Activated T-cell treated with anti-CD3 and anti-CD28 coated beads, Interleukin-2, amount 50 U/mL, for 72 hours (primary cell): Measurements from ENCODE around the gene REP15. TPM values are rescaled to one million over a fixed set of nuclear protein-coding genes. Genes with fewer than 3 reads are reported as not detected.
"Not testable (repeated sequence)": the region's sequence is repeated elsewhere in the genome, so short reads cannot be mapped to it uniquely, and the experiment has no call there.

Experiments
- ATAC-seq, 2 donors: fragments of 150-1000 bp; cut with Tn5 transposase; replicated peaks in 1 of 2; 2 replicates each; pipeline ENCODE4 v1.10.0; 2021; ENCODE audit warnings: moderate library complexity in 2 of 2, mild to moderate bottlenecking in 1 of 2
- DNase-seq, 2 donors: peaks; one replicate each; pipeline ENCODE4 v3.0.0; 2021 to 2022; ENCODE audit warnings: mixed read lengths in 1 of 2
- H3K27ac Mint-ChIP-seq: one replicate; pipeline ENCODE4 v1.8.0; 2022; ENCODE audit warnings: mild to moderate bottlenecking, moderate library complexity, mixed read lengths
- H3K27me3 Mint-ChIP-seq: one replicate; pipeline ENCODE4 v1.8.0; 2022; ENCODE audit warnings: low read depth, mixed read lengths
- H3K36me3 Mint-ChIP-seq, 2 donors: one replicate each; pipeline ENCODE4 v1.8.0; 2022; ENCODE audit warnings: mixed read lengths in 2 of 2, mild to moderate bottlenecking in 1 of 2; ENCODE audit not compliant: insufficient read depth in 2 of 2
- H3K4me1 Mint-ChIP-seq: one replicate; pipeline ENCODE4 v1.8.0; 2022; ENCODE audit warnings: low read depth, mixed read lengths
- H3K4me3 Mint-ChIP-seq, 2 donors: one replicate each; pipeline ENCODE4 v1.8.0; 2022; ENCODE audit warnings: mild to moderate bottlenecking in 2 of 2, mixed read lengths in 2 of 2, moderate library complexity in 2 of 2
- H3K9me3 Mint-ChIP-seq, 2 donors: one replicate each; pipeline ENCODE4 v1.8.0; 2022; ENCODE audit warnings: mixed read lengths in 2 of 2
- total RNA-seq, 2 donors: library from RNA; stranded (reverse); gene quantifications; one replicate each; pipeline ENCODE4 v1.2.3, GENCODE V29; 2022

REP15 gene
- total RNA-seq, 2 donors from 2014 or later = not detected

- not testable (repeated sequence) for H3K27ac Mint-ChIP-seq, DNase-seq, H3K4me3 Mint-ChIP-seq, H3K9me3 Mint-ChIP-seq, H3K4me1 Mint-ChIP-seq, ATAC-seq, H3K27me3 Mint-ChIP-seq
- H3K36me3 Mint-ChIP-seq = peaks cover 0 to 11% of the 10 kb centered on the region in 2 donors
These were observed 49.5 kb downstream of the REP15 start for GRCh38 chr12:27745734-27746133.

Other genes starting within 250 kb of the REP15 start
- gene SMCO2, start 249.7 kb upstream of the REP15 start, total RNA-seq = under 1 TPM; 0.55 to 0.72 TPM
- gene PPFIBP1, start 172.2 kb upstream of the REP15 start, total RNA-seq = 1 to 10 TPM; 7.5 to 8.1 TPM
- 10 to 100 TPM; 49.7 to 64.0 TPM for gene MRPS35, start 14.4 kb downstream of the REP15 start, total RNA-seq
- gene KLHL42, start 83.8 kb downstream of the REP15 start, total RNA-seq = 10 to 100 TPM in 1 of 2 donors, 1 to 10 TPM in 1; 9.8 to 10.7 TPM
- gene MANSC4, start 83.8 kb downstream of the REP15 start, total RNA-seq = not detected